Glutamatergic neuron (in vitro differentiated cells): ENCODE measurements around the gene G6PC1. TPM values are rescaled to one million over a fixed set of nuclear protein-coding genes. Genes with fewer than 3 reads are reported as not detected.
"Not testable (repeated sequence)": the region's sequence is repeated elsewhere in the genome, so short reads cannot be mapped to it uniquely, and the experiment has no call there.

Source experiments
- DNase-seq: peaks from one replicate; pipeline ENCODE4 v3.0.0; 2022
- H3K27ac Mint-ChIP-seq: one replicate; pipeline ENCODE4 v1.8.0; 2020; ENCODE audit warnings: mild to moderate bottlenecking, mixed read lengths, inconsistent platforms; ENCODE audit not compliant: unreplicated experiment
- H3K27me3 Mint-ChIP-seq: one replicate; pipeline ENCODE4 v1.8.0; 2020; ENCODE audit warnings: mild to moderate bottlenecking, moderate library complexity, mixed read lengths, inconsistent platforms; ENCODE audit not compliant: unreplicated experiment
- H3K36me3 Mint-ChIP-seq: one replicate; pipeline ENCODE4 v1.8.0; 2020; ENCODE audit warnings: mild to moderate bottlenecking, mixed read lengths, inconsistent platforms; ENCODE audit not compliant: unreplicated experiment
- H3K4me1 Mint-ChIP-seq: one replicate; pipeline ENCODE4 v1.8.0; 2020; ENCODE audit warnings: mild to moderate bottlenecking, low read depth, mixed read lengths, inconsistent platforms; ENCODE audit not compliant: unreplicated experiment
- H3K4me3 Mint-ChIP-seq: one replicate; pipeline ENCODE4 v1.8.0; 2020; ENCODE audit warnings: mild to moderate bottlenecking, mixed read lengths, inconsistent platforms; ENCODE audit not compliant: unreplicated experiment
- H3K9me3 Mint-ChIP-seq: one replicate; pipeline ENCODE4 v1.8.0; 2020; ENCODE audit warnings: mild to moderate bottlenecking, moderate library complexity, mixed read lengths, inconsistent platforms; ENCODE audit not compliant: unreplicated experiment
- total RNA-seq: library from RNA; stranded (reverse); fragmentation: NEBNext Ultra II Directional; extraction: Animal tissue kit (Norgen Biotek cat#: 25700); gene quantifications from one replicate; pipeline ENCODE4 v1.2.1, GENCODE V29; 2021; ENCODE audit not compliant: unreplicated experiment
- TF ChIP-seq, protein P1 (sequence below): fragments of 200-600 bp; sonication (generic); IDR thresholded peaks from one replicate; pipeline ENCODE4 v1.5.0; 2021; ENCODE audit not compliant: partially characterized antibody, unreplicated experiment

G6PC1 gene
- total RNA-seq, 1 donor from 2014 or later, result not detected

DNA sequence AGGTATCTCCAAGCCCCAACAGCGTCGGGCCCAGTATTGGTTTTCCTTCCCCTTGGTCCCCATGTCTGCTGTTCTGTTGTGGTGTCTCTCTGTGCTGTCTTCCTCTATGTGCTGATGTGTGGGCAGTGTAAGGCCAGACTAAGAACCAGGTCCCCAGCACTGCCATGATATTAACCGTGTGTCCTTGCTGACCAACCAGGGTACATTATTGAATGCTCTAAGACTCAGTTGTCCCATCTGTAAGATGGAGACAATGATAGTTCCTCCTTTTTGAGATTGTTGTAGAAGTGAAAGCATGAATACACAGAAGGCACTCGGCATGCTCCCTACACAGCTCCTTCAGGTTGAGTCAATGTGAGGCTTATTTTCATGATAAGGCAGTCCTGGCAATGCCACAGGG is 29.0 kb upstream of the G6PC1 start:
- peaks cover 3% of the 10 kb centered on the region for H3K27me3 Mint-ChIP-seq
- H3K36me3 Mint-ChIP-seq, result peaks cover 12% of the 10 kb centered on the region
- DNase-seq, result no peak
- TF ChIP-seq, protein P1, sequence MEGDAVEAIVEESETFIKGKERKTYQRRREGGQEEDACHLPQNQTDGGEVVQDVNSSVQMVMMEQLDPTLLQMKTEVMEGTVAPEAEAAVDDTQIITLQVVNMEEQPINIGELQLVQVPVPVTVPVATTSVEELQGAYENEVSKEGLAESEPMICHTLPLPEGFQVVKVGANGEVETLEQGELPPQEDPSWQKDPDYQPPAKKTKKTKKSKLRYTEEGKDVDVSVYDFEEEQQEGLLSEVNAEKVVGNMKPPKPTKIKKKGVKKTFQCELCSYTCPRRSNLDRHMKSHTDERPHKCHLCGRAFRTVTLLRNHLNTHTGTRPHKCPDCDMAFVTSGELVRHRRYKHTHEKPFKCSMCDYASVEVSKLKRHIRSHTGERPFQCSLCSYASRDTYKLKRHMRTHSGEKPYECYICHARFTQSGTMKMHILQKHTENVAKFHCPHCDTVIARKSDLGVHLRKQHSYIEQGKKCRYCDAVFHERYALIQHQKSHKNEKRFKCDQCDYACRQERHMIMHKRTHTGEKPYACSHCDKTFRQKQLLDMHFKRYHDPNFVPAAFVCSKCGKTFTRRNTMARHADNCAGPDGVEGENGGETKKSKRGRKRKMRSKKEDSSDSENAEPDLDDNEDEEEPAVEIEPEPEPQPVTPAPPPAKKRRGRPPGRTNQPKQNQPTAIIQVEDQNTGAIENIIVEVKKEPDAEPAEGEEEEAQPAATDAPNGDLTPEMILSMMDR, result no peak
- H3K4me3 Mint-ChIP-seq, result no peak overlapping the region
- H3K4me1 Mint-ChIP-seq, result no peaks in the 10 kb centered on the region
- no peak overlapping the region for H3K27ac Mint-ChIP-seq
- peaks cover 2% of the 10 kb centered on the region for H3K9me3 Mint-ChIP-seq

DNA sequence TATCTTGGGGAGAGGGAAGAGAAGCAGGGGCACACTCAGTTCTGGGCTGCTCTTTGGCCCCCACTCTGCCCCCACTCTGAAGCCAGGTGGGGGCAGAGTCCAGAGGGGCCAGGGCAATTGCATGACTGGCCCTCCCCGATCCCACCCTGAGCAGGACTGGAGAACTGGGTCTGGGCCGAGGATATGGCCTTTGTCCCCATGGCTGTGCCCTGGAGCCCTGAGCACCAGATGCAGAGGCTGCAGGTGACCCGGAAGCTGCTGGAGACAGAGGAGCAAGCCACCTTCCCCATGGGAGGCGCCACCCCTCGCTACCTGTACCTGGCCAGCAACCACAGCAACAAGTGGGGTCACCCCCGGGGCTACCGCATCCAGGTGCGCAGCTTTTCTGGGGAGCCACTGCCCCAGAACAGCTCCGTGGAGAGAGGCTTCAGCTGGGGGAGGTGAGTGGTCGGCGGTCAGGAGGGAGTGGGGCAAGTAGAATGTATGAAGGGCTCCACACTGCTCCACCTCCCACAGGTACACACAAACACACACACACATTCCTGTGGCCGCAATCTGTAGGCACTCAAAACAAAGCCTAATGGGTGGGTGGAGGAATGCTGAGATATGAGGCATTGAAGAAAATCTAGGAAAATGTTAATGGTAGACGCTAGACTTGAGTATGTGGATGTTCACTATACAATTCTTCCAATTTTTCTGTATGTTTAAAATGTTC is 28.2 kb upstream of the G6PC1 start:
- no peak overlapping the region for H3K4me3 Mint-ChIP-seq
- peaks cover 2% of the 10 kb centered on the region for H3K9me3 Mint-ChIP-seq
- H3K36me3 Mint-ChIP-seq, result peaks cover 12% of the 10 kb centered on the region
- TF ChIP-seq, protein P1, result no peak
- H3K27ac Mint-ChIP-seq, result no peak overlapping the region
- no peak for DNase-seq
- H3K27me3 Mint-ChIP-seq, result no peaks in the 10 kb centered on the region
- H3K4me1 Mint-ChIP-seq, result no peaks in the 10 kb centered on the region

DNA sequence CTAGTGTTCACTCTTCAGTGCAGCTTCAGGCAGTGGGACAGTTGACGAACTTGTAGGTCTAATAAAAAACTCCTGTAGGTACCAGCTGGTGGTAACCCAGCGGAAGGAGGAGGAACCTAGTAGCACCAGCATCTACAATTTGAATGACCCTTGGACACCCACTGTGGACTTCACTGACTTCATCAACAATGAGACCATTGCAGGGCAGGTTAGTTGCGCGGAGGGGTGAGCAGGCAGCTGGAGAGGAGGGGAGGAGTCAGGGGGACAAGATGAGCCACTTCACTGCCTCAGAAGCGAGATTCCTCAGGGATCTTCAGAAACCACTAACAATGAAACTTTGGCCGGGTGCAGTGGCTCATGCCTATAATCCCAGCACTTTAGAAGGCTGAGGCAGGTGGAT is 27.3 kb upstream of the G6PC1 start:
- DNase-seq, result no peak
- no peak overlapping the region for H3K4me3 Mint-ChIP-seq
- TF ChIP-seq, protein P1, result no peak
- H3K4me1 Mint-ChIP-seq, result no peaks in the 10 kb centered on the region
- no peaks in the 10 kb centered on the region for H3K27me3 Mint-ChIP-seq
- H3K27ac Mint-ChIP-seq, result no peak overlapping the region
- H3K9me3 Mint-ChIP-seq, result peaks cover 2% of the 10 kb centered on the region
- H3K36me3 Mint-ChIP-seq, result peaks cover 12% of the 10 kb centered on the region

GRCh38 chr17:42873932-42874695 is 26.5 kb upstream of the G6PC1 start:
- not testable (repeated sequence) for H3K4me3 Mint-ChIP-seq, H3K27me3 Mint-ChIP-seq, DNase-seq, H3K27ac Mint-ChIP-seq, H3K9me3 Mint-ChIP-seq, H3K4me1 Mint-ChIP-seq
- peaks cover 12% of the 10 kb centered on the region for H3K36me3 Mint-ChIP-seq

DNA sequence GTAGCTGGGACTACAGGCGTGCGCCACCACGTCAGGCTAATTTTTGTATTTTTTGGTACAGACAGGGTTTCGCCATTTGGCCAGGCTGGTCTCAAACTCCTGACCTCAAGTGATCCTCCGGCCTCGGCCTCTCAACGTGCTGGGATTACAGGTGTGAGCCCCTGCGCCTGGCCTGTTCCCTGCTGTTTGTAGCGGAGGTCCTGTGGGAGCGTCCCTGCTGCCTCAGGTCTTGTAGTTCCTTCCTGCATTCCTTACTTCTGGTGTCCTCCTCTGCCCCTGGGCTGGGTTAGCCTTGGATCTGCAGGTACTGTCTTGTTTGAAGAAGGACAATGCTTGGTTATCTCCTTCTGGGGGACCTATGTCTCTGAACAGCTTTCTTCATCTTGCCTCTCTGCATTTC is 23.6 kb upstream of the G6PC1 start:
- Mint-ChIP-seq H3K27ac (no peak overlapping the region), H3K4me1 (no peaks in the 10 kb centered on the region), H3K9me3 (no peaks in the 10 kb centered on the region), H3K27me3 (peaks cover 2% of the 10 kb centered on the region), H3K4me3 (no peak overlapping the region), H3K36me3 (no peaks in the 10 kb centered on the region)
- TF ChIP-seq, protein P1, result no peak
- no peak for DNase-seq
